ENCODE results near the gene SUGCT.
"Not testable (repeated sequence)": the region's sequence is repeated elsewhere in the genome, so short reads cannot be mapped to it uniquely, and the experiment has no call there.

DNA sequence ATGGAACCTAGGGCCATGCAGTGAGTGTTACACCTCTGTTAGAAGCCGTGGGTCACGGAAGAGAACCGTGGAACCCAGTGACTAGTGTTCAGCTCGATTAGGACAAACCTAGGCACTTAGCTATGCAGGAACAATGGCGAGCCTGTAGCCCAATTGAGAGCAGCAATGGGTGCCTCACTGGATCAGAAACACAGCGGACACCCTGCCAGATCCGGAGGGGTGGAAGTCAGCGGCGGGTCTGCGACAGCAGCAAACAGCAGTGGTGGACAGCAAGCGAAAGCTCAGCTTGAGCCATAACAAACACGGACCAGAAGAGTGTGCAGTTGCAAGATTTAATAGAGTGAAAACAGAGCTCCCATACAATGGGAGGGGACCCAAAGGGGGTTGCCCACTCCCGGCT lies 38.3 kb downstream of the SUGCT start:
- TF ChIP-seq, protein P1, sequence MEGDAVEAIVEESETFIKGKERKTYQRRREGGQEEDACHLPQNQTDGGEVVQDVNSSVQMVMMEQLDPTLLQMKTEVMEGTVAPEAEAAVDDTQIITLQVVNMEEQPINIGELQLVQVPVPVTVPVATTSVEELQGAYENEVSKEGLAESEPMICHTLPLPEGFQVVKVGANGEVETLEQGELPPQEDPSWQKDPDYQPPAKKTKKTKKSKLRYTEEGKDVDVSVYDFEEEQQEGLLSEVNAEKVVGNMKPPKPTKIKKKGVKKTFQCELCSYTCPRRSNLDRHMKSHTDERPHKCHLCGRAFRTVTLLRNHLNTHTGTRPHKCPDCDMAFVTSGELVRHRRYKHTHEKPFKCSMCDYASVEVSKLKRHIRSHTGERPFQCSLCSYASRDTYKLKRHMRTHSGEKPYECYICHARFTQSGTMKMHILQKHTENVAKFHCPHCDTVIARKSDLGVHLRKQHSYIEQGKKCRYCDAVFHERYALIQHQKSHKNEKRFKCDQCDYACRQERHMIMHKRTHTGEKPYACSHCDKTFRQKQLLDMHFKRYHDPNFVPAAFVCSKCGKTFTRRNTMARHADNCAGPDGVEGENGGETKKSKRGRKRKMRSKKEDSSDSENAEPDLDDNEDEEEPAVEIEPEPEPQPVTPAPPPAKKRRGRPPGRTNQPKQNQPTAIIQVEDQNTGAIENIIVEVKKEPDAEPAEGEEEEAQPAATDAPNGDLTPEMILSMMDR (IDR thresholded peaks at IDR 0.05; ENCODE audit: insufficient read depth, low read length): not testable (repeated sequence)
- TF ChIP-seq POLR2AphosphoS5 (IDR thresholded peaks at IDR 0.05; ENCODE audit: low read depth); SPI1 (IDR thresholded peaks at IDR 0.05; ENCODE audit: borderline replicate concordance, low read depth): not testable (repeated sequence)
